ENCODE results near the gene ATXN7L1. TPM values are rescaled to one million over a fixed set of nuclear protein-coding genes. Genes with fewer than 3 reads are reported as not detected.

Gene ATXN7L1
- total and polyA plus RNA-seq, 2 experiments from 2014 or later, result 6.4 to 8.6 TPM

- no peak for DNase-seq (ENCODE audit: low read depth in 1 of 2, low spot score in 1 of 2)
- no peaks in the 10 kb centered on the region for H3K27me3 ChIP-seq
- no peaks in the 10 kb centered on the region for H3K36me3 ChIP-seq
- H3K27ac ChIP-seq, result no peak overlapping the region
- peaks cover 2% of the 10 kb centered on the region for H3K4me1 ChIP-seq (ENCODE audit: low read depth)
- no peaks in the 10 kb centered on the region for H3K9me3 ChIP-seq (ENCODE audit: low read depth)
- no peak overlapping the region for H3K4me3 ChIP-seq
- TF ChIP-seq, protein P1, sequence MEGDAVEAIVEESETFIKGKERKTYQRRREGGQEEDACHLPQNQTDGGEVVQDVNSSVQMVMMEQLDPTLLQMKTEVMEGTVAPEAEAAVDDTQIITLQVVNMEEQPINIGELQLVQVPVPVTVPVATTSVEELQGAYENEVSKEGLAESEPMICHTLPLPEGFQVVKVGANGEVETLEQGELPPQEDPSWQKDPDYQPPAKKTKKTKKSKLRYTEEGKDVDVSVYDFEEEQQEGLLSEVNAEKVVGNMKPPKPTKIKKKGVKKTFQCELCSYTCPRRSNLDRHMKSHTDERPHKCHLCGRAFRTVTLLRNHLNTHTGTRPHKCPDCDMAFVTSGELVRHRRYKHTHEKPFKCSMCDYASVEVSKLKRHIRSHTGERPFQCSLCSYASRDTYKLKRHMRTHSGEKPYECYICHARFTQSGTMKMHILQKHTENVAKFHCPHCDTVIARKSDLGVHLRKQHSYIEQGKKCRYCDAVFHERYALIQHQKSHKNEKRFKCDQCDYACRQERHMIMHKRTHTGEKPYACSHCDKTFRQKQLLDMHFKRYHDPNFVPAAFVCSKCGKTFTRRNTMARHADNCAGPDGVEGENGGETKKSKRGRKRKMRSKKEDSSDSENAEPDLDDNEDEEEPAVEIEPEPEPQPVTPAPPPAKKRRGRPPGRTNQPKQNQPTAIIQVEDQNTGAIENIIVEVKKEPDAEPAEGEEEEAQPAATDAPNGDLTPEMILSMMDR (IDR thresholded peaks at IDR 0.05; ENCODE audit: low read depth, low read length), result no peak
Observed at GRCh38 chr7:105690325-105690945, 186.0 kb downstream of the ATXN7L1 start.

DNA sequence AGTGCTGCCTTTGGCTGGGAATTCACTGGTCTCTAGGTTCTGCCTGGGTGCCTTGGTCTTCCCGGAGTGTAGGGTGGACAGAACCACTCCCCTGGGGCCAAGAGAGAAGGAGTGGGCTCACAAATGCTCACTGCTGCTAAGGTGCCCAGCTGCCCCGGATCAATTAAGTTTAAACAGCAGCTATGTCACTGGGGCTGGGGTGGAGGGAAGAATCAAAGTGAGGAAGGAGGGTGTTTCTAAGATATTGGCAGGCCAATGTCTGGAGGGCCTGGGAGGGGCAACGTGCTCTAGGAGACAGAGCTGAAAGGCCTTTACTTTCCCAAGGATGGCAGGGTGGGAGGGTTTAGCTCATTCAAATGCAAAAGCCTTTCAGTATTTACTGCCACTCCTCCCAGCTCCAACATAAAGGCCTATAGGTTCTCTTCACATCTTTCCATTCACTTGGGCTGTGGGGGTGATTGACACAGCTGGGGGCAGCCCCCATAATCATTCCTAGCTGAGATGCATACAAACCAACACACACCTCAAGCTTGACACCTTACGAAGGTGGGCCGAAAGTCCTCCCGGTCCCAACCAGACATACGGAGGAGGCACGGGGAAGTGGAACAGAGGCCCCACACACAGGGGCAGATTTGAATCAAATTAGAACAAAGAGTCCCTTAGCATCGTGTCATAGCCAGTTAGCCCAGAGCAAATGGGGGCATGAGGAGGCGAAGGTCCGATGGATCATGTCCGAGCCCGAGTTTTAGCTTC is 187.2 kb downstream of the ATXN7L1 start:
- no peak overlapping the region for H3K27ac ChIP-seq
- H3K4me1 ChIP-seq (ENCODE audit: low read depth), result peaks cover 2% of the 10 kb centered on the region
- TF ChIP-seq, protein P1 (IDR thresholded peaks at IDR 0.05; ENCODE audit: low read depth, low read length), result no peak
- H3K27me3 ChIP-seq, result no peaks in the 10 kb centered on the region
- no peaks in the 10 kb centered on the region for H3K9me3 ChIP-seq (ENCODE audit: low read depth)
- no peaks in the 10 kb centered on the region for H3K36me3 ChIP-seq
- no peak overlapping the region for H3K4me3 ChIP-seq
- DNase-seq (ENCODE audit: low read depth in 1 of 2, low spot score in 1 of 2), result no peak

DNA sequence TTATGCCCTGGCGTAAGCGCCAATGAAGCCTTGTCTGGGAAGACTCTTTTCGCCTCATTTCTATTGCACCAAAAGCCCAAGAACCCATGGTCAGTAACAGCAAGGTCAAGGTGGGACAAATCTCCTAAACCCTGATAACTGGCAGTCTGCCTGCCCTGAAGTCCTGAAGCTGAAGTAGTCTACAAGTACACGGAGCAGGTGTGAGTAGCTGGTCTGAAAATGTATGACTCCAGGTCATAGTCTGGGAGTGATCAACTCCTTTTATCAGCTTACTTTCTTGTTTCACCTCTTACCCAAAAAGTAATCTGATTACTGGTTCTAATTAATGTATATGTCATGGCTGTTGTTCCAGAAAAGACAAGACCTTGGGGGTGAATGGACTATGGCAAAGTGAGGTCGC is 187.8 kb downstream of the ATXN7L1 start:
- Histone ChIP-seq H3K27ac (no peak overlapping the region), H3K4me1 (ENCODE audit: low read depth) (peaks cover 2% of the 10 kb centered on the region), H3K36me3 (no peaks in the 10 kb centered on the region), H3K27me3 (no peaks in the 10 kb centered on the region), H3K9me3 (ENCODE audit: low read depth) (no peaks in the 10 kb centered on the region), H3K4me3 (no peak overlapping the region)
- TF ChIP-seq, protein P1 (IDR thresholded peaks at IDR 0.05; ENCODE audit: low read depth, low read length), result no peak
- DNase-seq (ENCODE audit: low read depth in 1 of 2, low spot score in 1 of 2), result no peak

- no peak overlapping the region for H3K27ac ChIP-seq
- H3K27me3 ChIP-seq, result no peaks in the 10 kb centered on the region
- no peak overlapping the region for H3K4me3 ChIP-seq
- H3K36me3 ChIP-seq, result no peaks in the 10 kb centered on the region
- H3K4me1 ChIP-seq (ENCODE audit: low read depth), result no peaks in the 10 kb centered on the region
- TF ChIP-seq, protein P1 (IDR thresholded peaks at IDR 0.05; ENCODE audit: low read depth, low read length), result no peak
- DNase-seq (ENCODE audit: low read depth in 1 of 2, low spot score in 1 of 2), result no peak
- no peaks in the 10 kb centered on the region for H3K9me3 ChIP-seq (ENCODE audit: low read depth)
Observed at GRCh38 chr7:105685161-105685560, 191.2 kb downstream of the ATXN7L1 start.

GRCh38 chr7:105682341-105683060 is 193.9 kb downstream of the ATXN7L1 start:
- no peaks in the 10 kb centered on the region for H3K9me3 ChIP-seq (ENCODE audit: low read depth)
- H3K27ac ChIP-seq, result no peak overlapping the region
- DNase-seq (ENCODE audit: low read depth in 1 of 2, low spot score in 1 of 2), result peak in 1 of 2 donors; percentile 52
- TF ChIP-seq, protein P1 (IDR thresholded peaks at IDR 0.05; ENCODE audit: low read depth, low read length), result no peak
- H3K4me3 ChIP-seq, result no peak overlapping the region
- H3K4me1 ChIP-seq (ENCODE audit: low read depth), result peaks cover 4% of the 10 kb centered on the region
- no peaks in the 10 kb centered on the region for H3K27me3 ChIP-seq
- H3K36me3 ChIP-seq, result no peaks in the 10 kb centered on the region
